HEK293 (cell line): ENCODE data around the gene IL36G.

Experiments used
- CTCF ChIA-PET: fragments of 350-600 bp; formaldehyde crosslinking; extraction: SDS; loops from one replicate; lab custom pipeline; 2021; ENCODE audit warnings: antibody characterized with exemption; lab: Yijun Ruan, JAX
- POLR2A ChIA-PET: fragments of 300-600 bp; formaldehyde crosslinking; extraction: SDS; loops from one replicate; lab custom pipeline; 2020; ENCODE audit warnings: antibody characterized with exemption, inconsistent platforms; lab: Yijun Ruan, JAX
- H3K27ac ChIP-seq: fragments of 200-500 bp; sonication (Bioruptor generic); 2 replicates; pipeline ENCODE4 v1.5.1; 2014; ENCODE audit warnings: low read depth, low read length, control low read depth, inconsistent platforms; ENCODE audit errors: extremely low read depth
- H3K36me3 ChIP-seq, 2 experiments: fragments of 200-500 bp in 1 of 2; sonication (Bioruptor generic) in 1 of 2; 1 replicate in 1 of 2; 2 replicates in 1 of 2; pipeline ENCODE4 v1.5.1; 2014 to 2017; ENCODE audit warnings: inconsistent platforms in 2 of 2, low read length in 2 of 2; ENCODE audit not compliant: control insufficient read depth in 2 of 2, insufficient read depth in 1 of 2
- H3K4me1 ChIP-seq: fragments of 200-500 bp; sonication (Bioruptor generic); 2 replicates; pipeline ENCODE4 v1.5.1; 2014; ENCODE audit warnings: mild to moderate bottlenecking, low read length, inconsistent platforms; ENCODE audit not compliant: control insufficient read depth, insufficient read depth
- H3K4me3 ChIP-seq: 2 replicates; pipeline ENCODE4 v1.5.1; 2011; ENCODE audit warnings: low read depth, mild to moderate bottlenecking, control low read depth, low read length, moderate library complexity
- H3K9me3 ChIP-seq: fragments of 200-500 bp; sonication (Bioruptor generic); 2 replicates; pipeline ENCODE4 v1.5.1; 2014; ENCODE audit warnings: low read depth, low read length, inconsistent platforms; ENCODE audit not compliant: control insufficient read depth, insufficient read depth
- INSM2 ChIP-seq: fragments of 450-650 bp; formaldehyde crosslinking; IDR thresholded peaks from 2 replicates; pipeline ENCODE4 v1.5.1; 2016; ENCODE audit warnings: missing biosample characterization, missing genetic modification characterization
- OSR2 ChIP-seq: fragments of 450-650 bp; formaldehyde crosslinking; IDR thresholded peaks from 2 replicates; pipeline ENCODE4 v1.5.1; 2016; ENCODE audit warnings: missing biosample characterization, missing genetic modification characterization
- PRDM10 ChIP-seq: fragments of 450-650 bp; formaldehyde crosslinking; IDR thresholded peaks from 2 replicates; pipeline ENCODE4 v1.5.1; 2016; ENCODE audit warnings: missing biosample characterization, missing genetic modification characterization
- ZBTB6 ChIP-seq: fragments of 450-650 bp; formaldehyde crosslinking; IDR thresholded peaks from 2 replicates; pipeline ENCODE4 v1.5.1; 2017; ENCODE audit warnings: missing biosample characterization, missing genetic modification characterization
- ZFHX2 ChIP-seq: fragments of 450-650 bp; formaldehyde crosslinking; conservative IDR thresholded peaks from 2 replicates; pipeline ENCODE4 v1.5.1; 2016; ENCODE audit warnings: missing biosample characterization, missing genetic modification characterization
- ZNF132 ChIP-seq: fragments of 450-650 bp; formaldehyde crosslinking; IDR thresholded peaks from 2 replicates; pipeline ENCODE4 v1.5.1; 2017; ENCODE audit warnings: missing biosample characterization, missing genetic modification characterization, borderline replicate concordance
- ZNF280C ChIP-seq: fragments of 450-650 bp; formaldehyde crosslinking; IDR thresholded peaks from 2 replicates; pipeline ENCODE4 v1.5.1; 2016; ENCODE audit warnings: missing biosample characterization, missing genetic modification characterization
- ZNF280D ChIP-seq: fragments of 450-650 bp; formaldehyde crosslinking; IDR thresholded peaks from 2 replicates; pipeline ENCODE4 v1.5.1; 2016; ENCODE audit warnings: missing biosample characterization, missing genetic modification characterization
- ZNF626 ChIP-seq: fragments of 450-650 bp; sonication (Bioruptor Pico); formaldehyde crosslinking; IDR thresholded peaks from 2 replicates; pipeline ENCODE4 v1.5.1; 2018; ENCODE audit warnings: missing biosample characterization, missing genetic modification characterization, inconsistent platforms

Gene IL36G

GRCh38 chr2:112938904-112939303 is 38.9 kb upstream of the IL36G start:
- CTCF ChIA-PET: interaction anchor here (0.6 to 4.9 kb wide), 4 partner anchors 20 to 212 kb away, joined by 3 to 177 read pairs (median 4); no protein-coding TSS in a partner anchor
- no peaks in the 10 kb centered on the region for H3K4me1 ChIP-seq
- no peaks in the 10 kb centered on the region for H3K36me3 ChIP-seq
- H3K9me3 ChIP-seq: no peaks in the 10 kb centered on the region
- no peak overlapping the region for H3K27ac ChIP-seq
- POLR2A ChIA-PET: no interaction called here
- H3K4me3 ChIP-seq: no peak overlapping the region
- TF ChIP-seq ZNF132 (no peak), ZFHX2 (tag by site-specific recombination) (no peak), PRDM10 (tag by site-specific recombination) (no peak), INSM2 (tag by site-specific recombination) (no peak)

- Histone ChIP-seq H3K4me1 (no peaks in the 10 kb centered on the region), H3K36me3 (no peaks in the 10 kb centered on the region), H3K4me3 (no peak overlapping the region), H3K27ac (no peak overlapping the region), H3K9me3 (no peaks in the 10 kb centered on the region)
- CTCF ChIA-PET: interaction anchor here (0.6 to 4.9 kb wide), 6 partner anchors 15 to 259 kb away, joined by 3 to 177 read pairs (median 28); no protein-coding TSS in a partner anchor
- TF ChIP-seq ZNF626 (tag by site-specific recombination) (no peak), ZBTB6 (tag by site-specific recombination) (no peak), ZNF280D (tag by site-specific recombination) (no peak), OSR2 (no peak), ZNF280C (no peak)
- POLR2A ChIA-PET: no interaction called here
Measured at GRCh38 chr2:112939425-112939824, 38.4 kb upstream of the IL36G start.
